ENCODE measurements around the gene MAGI1.

GRCh38 chr3:65479990-65480389 lies 558.7 kb downstream of the MAGI1 start:
- TF ChIP-seq, protein P1, sequence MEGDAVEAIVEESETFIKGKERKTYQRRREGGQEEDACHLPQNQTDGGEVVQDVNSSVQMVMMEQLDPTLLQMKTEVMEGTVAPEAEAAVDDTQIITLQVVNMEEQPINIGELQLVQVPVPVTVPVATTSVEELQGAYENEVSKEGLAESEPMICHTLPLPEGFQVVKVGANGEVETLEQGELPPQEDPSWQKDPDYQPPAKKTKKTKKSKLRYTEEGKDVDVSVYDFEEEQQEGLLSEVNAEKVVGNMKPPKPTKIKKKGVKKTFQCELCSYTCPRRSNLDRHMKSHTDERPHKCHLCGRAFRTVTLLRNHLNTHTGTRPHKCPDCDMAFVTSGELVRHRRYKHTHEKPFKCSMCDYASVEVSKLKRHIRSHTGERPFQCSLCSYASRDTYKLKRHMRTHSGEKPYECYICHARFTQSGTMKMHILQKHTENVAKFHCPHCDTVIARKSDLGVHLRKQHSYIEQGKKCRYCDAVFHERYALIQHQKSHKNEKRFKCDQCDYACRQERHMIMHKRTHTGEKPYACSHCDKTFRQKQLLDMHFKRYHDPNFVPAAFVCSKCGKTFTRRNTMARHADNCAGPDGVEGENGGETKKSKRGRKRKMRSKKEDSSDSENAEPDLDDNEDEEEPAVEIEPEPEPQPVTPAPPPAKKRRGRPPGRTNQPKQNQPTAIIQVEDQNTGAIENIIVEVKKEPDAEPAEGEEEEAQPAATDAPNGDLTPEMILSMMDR (IDR thresholded peaks at IDR 0.05), result no peak
- TF ChIP-seq POLR2A (IDR thresholded peaks at IDR 0.05), result no peak

Measured in prostate gland (tissue), 2 donors.